HG02763 (cell line): Measurements from ENCODE around the gene VASH2.
A peak's percentile ranks its signal among the peaks of the same experiment; 100 is the strongest.

Experiments
- ATAC-seq: cut with Tn5 transposase; IDR thresholded peaks from one replicate; pipeline ENCODE4 v1.9.1; 2021; ENCODE audit warnings: mild to moderate bottlenecking, moderate library complexity; ENCODE audit not compliant: unreplicated experiment

The VASH2 gene

GRCh38 chr1:212928323-212929291 lies 21.7 kb upstream of the VASH2 start:
- peak; percentile 65 for ATAC-seq

GRCh38 chr1:212930986-212931678 lies 19.2 kb upstream of the VASH2 start:
- ATAC-seq = no peak

DNA sequence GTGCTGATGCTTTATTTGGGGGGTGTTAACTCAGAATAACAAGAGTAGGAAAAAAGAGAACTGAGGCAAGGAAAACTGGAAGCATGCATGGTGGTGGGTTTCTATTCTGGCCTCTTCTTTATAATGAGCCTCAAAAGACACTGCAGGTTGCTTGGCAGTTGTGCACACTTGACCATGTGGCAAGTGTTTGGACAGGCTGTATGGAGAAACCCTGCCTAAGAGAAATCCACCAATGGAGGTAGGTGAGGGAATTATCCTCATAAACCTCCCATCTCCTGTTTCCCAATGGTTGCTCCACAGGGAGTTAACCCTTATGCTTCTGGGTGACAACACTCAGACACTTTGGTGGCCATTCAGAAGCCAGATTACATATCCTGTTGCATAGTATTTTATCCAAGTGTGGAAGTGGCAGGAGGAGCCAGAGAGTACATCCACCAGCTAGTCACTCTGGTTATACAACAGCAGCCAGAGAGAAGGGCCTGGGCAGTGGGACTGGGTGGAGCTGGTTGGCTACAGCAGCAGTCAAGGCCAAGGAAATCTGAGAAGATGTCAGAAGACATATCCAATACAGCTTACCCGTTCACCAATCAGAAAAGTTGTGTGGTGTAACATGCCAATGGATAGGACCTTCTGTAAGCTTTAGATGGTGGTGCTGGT lies 16.4 kb upstream of the VASH2 start:
- ATAC-seq = no peak

DNA sequence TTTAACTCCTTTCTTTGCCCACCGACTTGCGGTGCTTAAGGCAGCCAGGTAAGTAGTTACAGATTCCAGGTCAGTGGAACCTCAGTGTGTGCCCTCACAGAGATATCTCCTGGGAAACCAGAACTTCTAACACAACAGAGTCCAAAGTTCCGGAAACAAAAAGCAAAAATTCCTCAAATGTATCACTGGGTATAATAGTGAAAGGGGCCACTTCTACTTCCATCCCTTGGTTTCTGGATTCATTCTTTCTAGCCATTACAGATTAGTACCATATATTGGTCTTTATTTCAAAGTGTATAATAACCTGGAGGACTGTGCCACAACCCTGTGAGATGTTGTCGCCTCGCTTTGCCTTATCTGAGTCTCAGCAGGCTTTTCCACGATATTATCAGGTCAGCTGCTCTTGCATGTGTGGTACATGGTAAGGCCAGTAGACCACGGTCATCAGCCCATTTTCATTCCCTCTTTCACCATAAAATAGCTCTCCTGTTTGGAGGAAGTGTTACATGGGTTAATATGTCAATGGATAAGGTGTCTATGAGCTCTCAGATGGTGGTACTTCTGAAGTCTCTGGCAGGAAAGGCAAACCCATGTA lies 14.9 kb upstream of the VASH2 start:
- no peak for ATAC-seq

DNA sequence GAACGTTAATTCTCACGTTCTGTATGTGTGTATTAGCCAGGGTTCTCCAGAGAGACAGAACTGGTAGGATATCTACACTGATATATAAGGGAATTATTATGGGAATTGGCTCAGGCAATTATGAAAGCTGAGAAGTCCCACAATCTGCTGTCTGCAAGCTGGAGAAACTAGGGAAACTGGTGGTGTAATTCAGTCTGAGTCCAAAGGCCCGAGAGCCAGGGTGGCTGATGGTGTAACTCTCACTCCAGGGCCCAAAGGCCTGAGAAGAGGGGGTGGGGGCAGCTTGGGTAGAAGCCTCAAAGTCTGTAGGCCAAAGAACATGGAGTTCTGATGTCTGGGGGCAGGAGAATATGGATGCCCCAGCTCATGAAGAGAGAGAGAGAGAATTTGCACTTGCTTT lies 13.3 kb upstream of the VASH2 start:
- ATAC-seq = no peak

DNA sequence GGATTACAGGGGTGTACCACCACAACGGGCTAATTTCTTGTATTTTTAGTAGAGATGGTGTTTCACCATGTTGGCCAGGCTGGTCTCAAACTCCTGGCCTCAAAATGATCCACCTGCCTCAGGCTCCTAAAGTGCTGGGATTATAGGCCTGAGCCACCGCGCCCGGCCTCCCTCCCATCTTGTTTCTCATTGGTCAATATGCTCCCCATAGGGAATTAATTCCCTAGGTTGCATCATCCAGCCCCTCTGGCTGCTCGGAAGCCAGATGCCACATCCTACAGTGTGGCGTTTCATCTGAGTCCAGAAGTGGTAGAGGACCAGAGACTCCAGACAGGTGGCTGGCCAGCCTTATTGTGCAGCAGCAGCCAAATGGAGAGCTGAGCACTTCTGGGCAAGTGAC lies 11.5 kb upstream of the VASH2 start:
- no peak for ATAC-seq

DNA sequence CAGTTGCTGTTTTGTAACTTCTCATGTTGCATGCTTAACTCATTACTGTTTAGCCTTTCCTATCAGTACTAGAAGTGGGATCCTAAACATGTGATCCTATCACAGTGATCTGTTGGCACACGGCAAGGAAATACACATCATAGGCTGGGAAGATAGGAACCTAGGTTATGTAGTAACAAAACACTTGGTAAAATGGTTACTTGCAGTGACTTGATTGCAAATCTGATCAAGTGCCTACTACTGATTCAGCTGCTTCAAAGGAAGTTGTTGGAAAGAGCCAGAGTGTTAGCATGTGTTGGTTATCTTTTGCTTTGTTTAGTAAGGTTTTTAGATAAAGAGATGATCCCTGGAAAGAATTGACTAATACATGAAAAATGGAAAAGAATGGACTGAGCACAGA lies 8.9 kb upstream of the VASH2 start:
- ATAC-seq = no peak

GRCh38 chr1:212942679-212943392 lies 7.5 kb upstream of the VASH2 start:
- ATAC-seq = no peak

- no peak for ATAC-seq
Observed at GRCh38 chr1:212943393-212943710, 7.0 kb upstream of the VASH2 start.

DNA sequence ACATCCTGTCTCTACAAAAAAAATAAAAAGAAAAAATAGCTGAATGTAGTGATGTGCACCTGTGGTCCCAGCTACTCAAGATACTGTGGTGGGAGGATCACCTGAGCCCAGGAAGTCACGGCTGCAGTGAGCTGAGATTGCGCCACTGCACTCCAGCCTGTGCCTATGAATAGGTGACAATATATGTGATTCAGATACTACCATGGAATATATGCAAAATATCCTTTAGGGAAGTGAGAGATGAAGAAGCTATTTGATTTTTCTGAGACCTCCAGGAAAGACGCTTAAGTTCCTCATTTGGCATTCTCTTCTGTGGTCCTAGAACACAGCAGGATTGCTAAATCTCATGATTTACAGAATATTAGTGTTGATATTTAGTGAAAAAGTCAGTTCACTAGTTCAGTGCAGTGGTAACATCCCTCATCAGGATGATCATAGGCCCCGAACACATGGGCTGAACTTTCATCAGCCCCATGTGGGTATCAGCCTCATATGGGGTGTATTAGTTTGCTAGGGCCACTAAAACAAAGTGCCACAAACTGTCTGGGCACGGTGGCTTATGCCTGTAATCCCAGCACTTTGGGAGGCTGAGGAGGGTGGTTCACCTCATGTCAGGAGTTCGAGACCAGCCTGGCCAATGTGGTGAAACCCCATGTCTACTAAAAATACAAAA lies 6.0 kb upstream of the VASH2 start:
- ATAC-seq = peak; percentile 41

- ATAC-seq = no peak
Observed at GRCh38 chr1:212945056-212945455, 5.3 kb upstream of the VASH2 start.

GRCh38 chr1:212945463-212946160 lies 4.7 kb upstream of the VASH2 start:
- ATAC-seq = no peak

GRCh38 chr1:212946872-212947271 lies 3.5 kb upstream of the VASH2 start:
- ATAC-seq = no peak

- no peak for ATAC-seq
Observed at GRCh38 chr1:212949771-212950170, 570 bp upstream of the VASH2 start.

- ATAC-seq = no peak
Observed at GRCh38 chr1:212951126-212951946, 995 bp downstream of the VASH2 start.

- ATAC-seq = no peak
Observed at GRCh38 chr1:212951947-212952640, 1.8 kb downstream of the VASH2 start.

DNA sequence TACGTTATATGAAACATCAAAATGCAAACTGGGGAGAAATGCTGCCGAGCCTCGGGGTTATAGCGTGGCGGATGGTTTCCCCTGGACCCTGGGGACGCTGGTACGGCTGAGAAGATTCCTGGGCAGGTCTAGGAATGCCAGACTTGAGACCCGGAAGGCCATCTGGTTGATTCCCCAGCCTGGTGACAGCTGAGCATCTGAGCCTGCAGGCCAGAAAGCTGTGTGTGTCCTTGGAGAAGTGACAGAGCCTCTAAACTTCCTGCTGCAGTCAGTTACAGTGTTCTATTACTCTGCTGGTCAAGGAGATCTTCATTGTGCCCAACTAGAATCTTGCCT lies 2.3 kb downstream of the VASH2 start:
- no peak for ATAC-seq

- ATAC-seq = no peak
Observed at GRCh38 chr1:212953321-212953720, 3.0 kb downstream of the VASH2 start.
